Uterus (tissue), 4 donors: ENCODE results near the gene HBQ1. TPM values are rescaled to one million over a fixed set of nuclear protein-coding genes. Genes with fewer than 3 reads are reported as not detected.

Experiments used
- DNase-seq, 2 donors: peaks; one replicate each; pipeline ENCODE4 v3.0.0-alpha.2; 2019 to 2020
- H3K27ac ChIP-seq, 2 donors: fragments of 200-600 bp; sonication (generic); 1 replicate in 1 of 2; 2 replicates in 1 of 2; pipeline ENCODE4 v1.5.1; 2016 to 2018
- H3K27me3 ChIP-seq, 2 donors: fragments of 200-600 bp; sonication (generic); one replicate each; pipeline ENCODE4 v1.5.1; 2018 to 2019; ENCODE audit warnings: control low read depth in 1 of 2
- H3K36me3 ChIP-seq, 2 donors: fragments of 200-600 bp; sonication (generic); one replicate each; pipeline ENCODE4 v1.5.1; 2019; ENCODE audit warnings: control low read depth in 1 of 2
- H3K4me1 ChIP-seq, 2 donors: fragments of 200-600 bp; sonication (generic); one replicate each; pipeline ENCODE4 v1.5.1; 2018 to 2019; ENCODE audit warnings: control low read depth in 1 of 2
- H3K4me3 ChIP-seq, 2 donors: fragments of 200-600 bp; sonication (generic); 1 replicate in 1 of 2; 2 replicates in 1 of 2; pipeline ENCODE4 v1.5.1; 2018 to 2019; ENCODE audit warnings: mild to moderate bottlenecking in 1 of 2
- H3K9me3 ChIP-seq, 2 donors: fragments of 200-600 bp; sonication (generic); one replicate each; pipeline ENCODE4 v1.5.1; 2019; ENCODE audit warnings: control low read depth in 1 of 2
- POLR2A ChIP-seq, 2 donors: fragments of 450-650 bp; IDR thresholded peaks; one replicate each; pipeline ENCODE4 v1.6.1; 2016; ENCODE audit warnings: antibody characterized with exemption in 2 of 2, mild to moderate bottlenecking in 1 of 2, moderate library complexity in 1 of 2
- intact Hi-C: fragments of 100-400 bp; cut with DNase I; formaldehyde crosslinking; loops from one replicate; pipeline ENCODE4 v1.15.1; 2023; ENCODE audit warnings: low total_unique reads
- total RNA-seq, 4 donors: library from RNA; depleted of rRNA in 3 of 4; stranded (reverse); fragments of >200 nt in 3 of 4; gene quantifications; one replicate each; pipeline versions ENCODE4 v1.1.0 to v1.2.4, GENCODE V29; 2014 to 2023
- TF ChIP-seq, protein P1 (sequence below), 4 experiments: fragments of 200-600 bp in 2 of 4; fragments of 450-650 bp in 2 of 4; sonication (generic) in 2 of 4; IDR thresholded peaks; one replicate each; pipeline ENCODE4 v1.5.1; 2016 to 2019; ENCODE audit warnings: antibody characterized with exemption in 4 of 4, mild to moderate bottlenecking in 2 of 4, moderate library complexity in 1 of 4
- donor health status: DM: yes; HTN: yes; CAD: no.

HBQ1 gene
- 1 to 10 TPM in 1 of 4 donors, not detected in 3; 4.1 TPM for total RNA-seq

DNA sequence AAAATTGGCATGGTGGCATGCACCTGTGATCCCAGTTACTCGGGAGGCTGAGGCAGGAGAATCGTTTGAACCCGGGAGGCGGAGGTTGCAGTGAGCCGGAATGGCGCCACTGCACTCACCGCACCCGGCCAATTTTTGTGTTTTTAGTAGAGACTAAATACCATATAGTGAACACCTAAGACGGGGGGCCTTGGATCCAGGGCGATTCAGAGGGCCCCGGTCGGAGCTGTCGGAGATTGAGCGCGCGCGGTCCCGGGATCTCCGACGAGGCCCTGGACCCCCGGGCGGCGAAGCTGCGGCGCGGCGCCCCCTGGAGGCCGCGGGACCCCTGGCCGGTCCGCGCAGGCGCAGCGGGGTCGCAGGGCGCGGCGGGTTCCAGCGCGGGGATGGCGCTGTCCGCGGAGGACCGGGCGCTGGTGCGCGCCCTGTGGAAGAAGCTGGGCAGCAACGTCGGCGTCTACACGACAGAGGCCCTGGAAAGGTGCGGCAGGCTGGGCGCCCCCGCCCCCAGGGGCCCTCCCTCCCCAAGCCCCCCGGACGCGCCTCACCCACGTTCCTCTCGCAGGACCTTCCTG lies at the start of gene HBQ1:
Gene HBQ1, plus strand, starts transcription at position 359 of the 575 bp plus-strand sequence. Its CDS starts 28 bp downstream, at position 387.
- no peak within 1 kb of the TSS for H3K27ac ChIP-seq
- no peaks in the 10 kb centered on the region for H3K36me3 ChIP-seq
- H3K4me1 ChIP-seq: peaks cover 0 to 15% of the 10 kb centered on the region in 2 donors
- intact Hi-C loops: no loop called here
- H3K4me3 ChIP-seq: peak within 1 kb of the TSS in 1 of 2 donors; percentile 12
- no peaks in the 10 kb centered on the region for H3K9me3 ChIP-seq
- DNase-seq: no peak
- no peak for TF ChIP-seq POLR2A (IDR thresholded peaks at IDR 0.05)
- TF ChIP-seq, protein P1, sequence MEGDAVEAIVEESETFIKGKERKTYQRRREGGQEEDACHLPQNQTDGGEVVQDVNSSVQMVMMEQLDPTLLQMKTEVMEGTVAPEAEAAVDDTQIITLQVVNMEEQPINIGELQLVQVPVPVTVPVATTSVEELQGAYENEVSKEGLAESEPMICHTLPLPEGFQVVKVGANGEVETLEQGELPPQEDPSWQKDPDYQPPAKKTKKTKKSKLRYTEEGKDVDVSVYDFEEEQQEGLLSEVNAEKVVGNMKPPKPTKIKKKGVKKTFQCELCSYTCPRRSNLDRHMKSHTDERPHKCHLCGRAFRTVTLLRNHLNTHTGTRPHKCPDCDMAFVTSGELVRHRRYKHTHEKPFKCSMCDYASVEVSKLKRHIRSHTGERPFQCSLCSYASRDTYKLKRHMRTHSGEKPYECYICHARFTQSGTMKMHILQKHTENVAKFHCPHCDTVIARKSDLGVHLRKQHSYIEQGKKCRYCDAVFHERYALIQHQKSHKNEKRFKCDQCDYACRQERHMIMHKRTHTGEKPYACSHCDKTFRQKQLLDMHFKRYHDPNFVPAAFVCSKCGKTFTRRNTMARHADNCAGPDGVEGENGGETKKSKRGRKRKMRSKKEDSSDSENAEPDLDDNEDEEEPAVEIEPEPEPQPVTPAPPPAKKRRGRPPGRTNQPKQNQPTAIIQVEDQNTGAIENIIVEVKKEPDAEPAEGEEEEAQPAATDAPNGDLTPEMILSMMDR (IDR thresholded peaks at IDR 0.05): peak in 3 of 4 experiments; percentile 32 to 47 (median 34)
- H3K27me3 ChIP-seq: peaks cover 30 to 31% of the 10 kb centered on the region in 2 donors

DNA sequence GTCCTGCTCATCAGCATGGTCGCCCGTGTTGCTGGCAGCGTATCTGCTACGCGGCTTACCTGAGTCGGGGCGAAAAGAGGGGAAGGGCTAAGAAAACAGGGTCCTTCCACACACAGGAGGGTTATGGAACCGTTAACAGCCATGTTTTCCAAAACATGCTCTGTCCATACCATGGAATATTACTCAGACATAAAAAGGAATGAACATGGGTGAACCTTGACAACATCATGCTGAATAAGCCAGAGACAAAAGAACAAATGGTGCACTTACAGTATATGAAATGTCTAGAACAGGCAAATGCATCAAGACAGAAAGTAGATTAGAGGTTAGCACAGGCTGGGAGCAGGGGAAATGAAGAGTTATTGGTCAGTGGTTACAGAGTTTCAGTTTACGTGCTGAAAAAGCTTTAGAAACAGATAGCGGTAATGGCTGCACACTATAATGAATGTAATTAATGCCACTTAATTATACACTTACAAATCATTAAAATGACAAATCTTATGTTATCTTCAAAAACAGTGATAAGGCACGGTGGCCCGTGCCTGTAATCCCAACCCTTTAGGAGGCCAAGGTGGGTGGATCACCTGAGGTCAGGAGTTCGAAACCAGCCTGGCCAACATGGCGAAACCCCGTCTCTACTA lies 49.6 kb upstream of the HBQ1 start:
- no peaks in the 10 kb centered on the region for H3K4me1 ChIP-seq
- intact Hi-C loops: no loop called here
- no peaks in the 10 kb centered on the region for H3K36me3 ChIP-seq
- no peak overlapping the region for H3K27ac ChIP-seq
- TF ChIP-seq, protein P1 (IDR thresholded peaks at IDR 0.05): no peak
- no peak for TF ChIP-seq POLR2A (IDR thresholded peaks at IDR 0.05)
- DNase-seq: no peak
- H3K27me3 ChIP-seq: no peaks in the 10 kb centered on the region
- H3K4me3 ChIP-seq: no peak overlapping the region
- no peaks in the 10 kb centered on the region for H3K9me3 ChIP-seq

DNA sequence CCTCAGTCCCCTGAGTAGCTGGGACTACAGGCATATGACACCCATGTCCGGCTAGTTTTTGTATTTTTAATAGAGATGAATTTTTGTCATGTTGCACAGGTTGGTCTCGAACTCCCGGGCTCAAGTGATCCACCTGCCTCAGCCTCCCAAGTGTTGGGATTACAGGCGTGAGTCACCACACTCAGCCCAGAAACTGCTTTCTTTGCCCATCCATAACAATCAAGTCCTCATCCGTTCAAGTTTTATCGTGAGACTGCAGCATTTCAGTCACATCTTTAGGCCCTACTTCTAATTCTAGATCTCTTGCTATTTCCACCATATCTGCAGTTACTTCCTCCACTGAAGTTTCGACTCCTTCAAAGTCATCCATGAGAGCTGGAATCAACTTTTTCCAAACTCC lies 48.1 kb upstream of the HBQ1 start:
- H3K36me3 ChIP-seq: no peaks in the 10 kb centered on the region
- no peak for TF ChIP-seq POLR2A (IDR thresholded peaks at IDR 0.05)
- TF ChIP-seq, protein P1 (IDR thresholded peaks at IDR 0.05): no peak
- no peak overlapping the region for H3K4me3 ChIP-seq
- no peaks in the 10 kb centered on the region for H3K4me1 ChIP-seq
- no peak overlapping the region for H3K27ac ChIP-seq
- intact Hi-C loops: no loop called here
- H3K9me3 ChIP-seq: no peaks in the 10 kb centered on the region
- H3K27me3 ChIP-seq: no peaks in the 10 kb centered on the region
- DNase-seq: no peak

DNA sequence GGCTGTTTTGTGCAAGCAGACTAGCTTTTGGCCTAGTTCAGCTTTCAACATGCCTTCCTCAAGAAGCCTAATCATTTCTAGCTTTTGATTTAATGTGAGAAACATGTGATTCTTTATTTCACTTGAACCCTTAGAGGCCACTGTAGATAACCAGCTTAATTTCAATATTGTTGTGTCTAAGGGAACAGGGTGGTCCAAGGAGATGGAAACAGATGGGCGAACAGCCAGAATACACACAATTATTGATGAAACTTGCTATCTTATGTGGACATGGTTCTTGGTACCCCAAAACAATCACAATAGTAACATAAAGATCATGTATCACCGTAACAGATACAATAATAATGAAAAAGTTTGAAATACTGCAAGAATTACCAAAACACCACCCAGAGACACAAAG lies 46.5 kb upstream of the HBQ1 start:
- DNase-seq: no peak
- Histone ChIP-seq H3K9me3 (no peaks in the 10 kb centered on the region), H3K27me3 (no peaks in the 10 kb centered on the region), H3K36me3 (no peaks in the 10 kb centered on the region), H3K27ac (no peak overlapping the region), H3K4me1 (no peaks in the 10 kb centered on the region), H3K4me3 (no peak overlapping the region)
- TF ChIP-seq, protein P1 (IDR thresholded peaks at IDR 0.05): no peak
- TF ChIP-seq POLR2A (IDR thresholded peaks at IDR 0.05): no peak
- intact Hi-C loops: no loop called here

DNA sequence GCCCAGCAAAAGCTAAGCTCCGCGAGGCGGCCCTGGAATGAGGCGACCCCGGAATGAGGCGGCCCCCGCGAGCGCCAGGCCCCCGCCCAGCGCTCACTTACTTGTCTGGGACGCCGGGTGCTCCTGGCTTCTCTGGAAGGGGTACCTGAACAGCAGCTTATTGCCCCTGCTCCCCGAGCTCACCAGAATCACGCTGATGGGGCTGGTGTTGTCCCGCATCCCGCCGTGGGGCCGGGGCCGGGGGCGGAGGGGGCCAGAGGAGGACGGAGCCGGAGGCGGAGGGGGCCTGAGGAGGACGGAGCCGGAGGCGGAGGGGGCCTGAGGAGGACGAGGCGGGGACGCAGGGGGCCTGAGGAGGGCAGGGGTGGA lies 42.2 kb upstream of the HBQ1 start:
- DNase-seq: peak; percentile 23 to 29
- Histone ChIP-seq H3K9me3 (no peaks in the 10 kb centered on the region), H3K36me3 (no peaks in the 10 kb centered on the region), H3K27ac (peak overlapping the region; percentile 60 to 90), H3K4me1 (no peaks in the 10 kb centered on the region), H3K4me3 (peak overlapping the region; percentile 79 to 92), H3K27me3 (no peaks in the 10 kb centered on the region)
- intact Hi-C loops: no loop called here
- TF ChIP-seq POLR2A (IDR thresholded peaks at IDR 0.05): no peak
- TF ChIP-seq, protein P1 (IDR thresholded peaks at IDR 0.05): no peak
